HT1080 (cell line): Measurements from ENCODE around the gene GNA14. TPM values are rescaled to one million over a fixed set of nuclear protein-coding genes. Genes with fewer than 3 reads are reported as not detected.
"Not testable (repeated sequence)": the region's sequence is repeated elsewhere in the genome, so short reads cannot be mapped to it uniquely, and the experiment has no call there.

ENCODE experiments used
- DNase-seq: peaks from one replicate; pipeline ENCODE4 v3.0.0-alpha.2; 2015; ENCODE audit warnings: low read depth
- total RNA-seq: library from RNA; depleted of rRNA; stranded (reverse); fragments of >200 nt; shearing (Covaris generic); gene quantifications from 2 replicates; pipeline ENCODE4 v1.2.3, GENCODE V29; 2014

Gene GNA14
- total RNA-seq, 1 experiment from 2014 or later: not detected

DNA sequence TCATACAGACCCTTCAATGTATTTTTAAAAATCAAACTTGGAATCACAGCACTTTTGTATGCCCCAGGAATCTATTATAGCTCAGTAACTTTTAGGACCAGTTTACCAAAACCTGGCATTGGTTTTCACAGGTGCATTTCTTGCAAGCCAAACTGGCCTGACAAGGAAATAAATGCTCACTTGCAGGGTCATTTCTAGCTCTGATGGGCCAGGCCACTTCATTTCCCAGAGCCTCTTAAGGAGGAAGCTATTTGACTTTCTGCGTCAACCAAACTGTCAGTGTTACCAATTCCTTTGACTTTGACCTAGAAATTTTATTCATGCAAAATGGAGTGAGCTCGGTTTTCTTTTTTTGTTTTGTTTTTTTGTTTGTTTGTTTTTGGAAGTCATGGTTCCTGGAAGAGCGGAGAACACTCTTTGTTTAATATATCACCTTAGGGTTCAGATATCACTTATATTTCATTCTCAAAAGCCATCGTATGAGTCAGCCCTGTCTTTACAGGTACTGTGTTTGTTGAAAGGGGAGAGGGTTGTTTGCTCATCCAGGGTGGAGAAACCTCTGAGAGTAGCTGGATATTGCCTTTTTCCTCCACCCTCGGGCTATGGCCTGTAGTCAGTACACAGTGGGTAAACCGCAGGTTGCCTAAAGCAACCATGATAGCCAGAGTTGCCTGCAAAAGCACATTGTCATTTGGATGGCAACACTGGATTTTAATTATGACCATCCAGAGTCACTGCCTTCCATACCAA is 58.9 kb downstream of the GNA14 start:
- no peak for DNase-seq

- peak; percentile 89 for DNase-seq
These were observed 59.7 kb downstream of the GNA14 start for GRCh38 chr9:77588271-77588937.

DNA sequence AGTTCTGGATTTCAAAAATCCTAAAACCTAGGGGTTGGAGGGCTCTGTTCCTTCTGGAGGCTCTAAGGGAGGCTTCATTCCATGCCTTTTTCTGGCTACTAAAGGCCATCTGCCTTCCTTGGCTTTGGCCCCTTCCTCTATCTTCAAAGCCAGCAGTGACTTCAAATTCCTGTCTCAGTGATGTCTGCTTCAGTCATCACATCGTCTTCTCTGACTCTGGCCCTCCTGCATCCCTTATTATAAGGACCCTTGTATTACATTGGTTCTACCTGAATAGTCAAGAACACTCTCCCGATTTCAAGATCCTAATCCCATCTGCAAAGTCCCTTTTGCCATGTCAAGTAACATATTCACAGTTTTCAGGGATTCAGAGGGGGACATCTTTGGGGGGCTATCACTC is 60.3 kb downstream of the GNA14 start:
- DNase-seq: no peak

GRCh38 chr9:77587042-77587441 is 61.1 kb downstream of the GNA14 start:
- DNase-seq: no peak

GRCh38 chr9:77586591-77586990 is 61.5 kb downstream of the GNA14 start:
- no peak for DNase-seq

GRCh38 chr9:77585335-77585786 is 62.8 kb downstream of the GNA14 start:
- no peak for DNase-seq

- not testable (repeated sequence) for DNase-seq
These were observed 63.2 kb downstream of the GNA14 start for GRCh38 chr9:77584927-77585326.

- DNase-seq: no peak
These were observed 65.1 kb downstream of the GNA14 start for GRCh38 chr9:77582961-77583576.

GRCh38 chr9:77582525-77582924 is 65.6 kb downstream of the GNA14 start:
- no peak for DNase-seq

GRCh38 chr9:77575785-77576184 is 72.3 kb downstream of the GNA14 start:
- DNase-seq: no peak

- no peak for DNase-seq
These were observed 78.8 kb downstream of the GNA14 start for GRCh38 chr9:77569335-77569734.

GRCh38 chr9:77563174-77563573 is 84.9 kb downstream of the GNA14 start:
- no peak for DNase-seq

DNA sequence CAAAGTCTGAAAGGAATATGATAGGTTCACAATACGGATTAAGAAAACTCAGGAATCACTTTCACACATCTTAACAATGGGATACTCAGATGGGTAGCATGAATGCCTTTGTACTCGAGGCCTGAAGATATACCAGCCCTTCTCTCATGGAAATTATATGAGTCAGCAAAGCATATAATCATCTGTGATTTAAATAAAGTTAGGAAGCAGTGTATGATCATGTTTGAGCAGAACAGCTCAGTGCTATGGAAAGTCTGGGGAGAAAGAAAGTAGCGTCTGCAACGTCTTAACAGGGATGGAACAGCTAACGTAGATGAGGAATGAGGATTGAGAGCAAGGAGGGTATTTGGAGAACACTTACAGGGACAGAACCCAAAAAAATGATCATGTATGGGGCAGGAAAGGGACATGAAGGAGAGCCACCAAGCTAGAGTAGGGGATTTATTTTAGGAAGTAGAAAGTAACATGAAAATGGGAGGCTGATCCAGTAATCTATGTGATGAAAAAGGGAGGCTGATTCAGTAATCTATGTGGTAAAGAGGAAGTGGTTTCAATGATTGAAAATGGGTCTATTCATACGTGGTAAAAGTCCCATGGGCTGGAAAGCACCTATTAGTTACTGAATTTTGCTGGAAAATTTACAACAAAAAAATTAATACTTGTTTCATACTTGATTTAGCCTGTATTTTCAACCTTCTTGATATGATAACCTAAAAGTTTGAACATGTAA is 85.9 kb downstream of the GNA14 start:
- no peak for DNase-seq

- no peak for DNase-seq
These were observed 86.6 kb downstream of the GNA14 start for GRCh38 chr9:77561331-77562018.

DNA sequence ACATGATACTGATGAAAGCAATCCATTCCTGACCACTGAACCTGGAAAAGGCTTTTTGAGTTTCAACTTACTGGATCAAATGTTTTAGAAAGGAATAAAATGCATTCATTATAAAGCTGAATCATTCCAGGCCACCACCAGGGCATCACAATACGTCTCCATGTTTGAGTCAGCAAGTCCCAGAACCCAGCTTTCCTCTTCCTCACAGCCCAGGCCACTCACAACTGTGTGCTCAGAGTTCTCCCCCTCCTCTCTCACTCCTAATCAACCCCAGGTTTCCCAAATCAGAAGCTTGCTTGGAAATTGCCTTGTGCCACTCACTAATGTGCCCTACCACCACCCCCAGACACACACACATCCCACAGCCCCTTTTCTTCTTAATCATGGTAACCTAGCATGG is 91.7 kb downstream of the GNA14 start:
- DNase-seq: no peak

DNA sequence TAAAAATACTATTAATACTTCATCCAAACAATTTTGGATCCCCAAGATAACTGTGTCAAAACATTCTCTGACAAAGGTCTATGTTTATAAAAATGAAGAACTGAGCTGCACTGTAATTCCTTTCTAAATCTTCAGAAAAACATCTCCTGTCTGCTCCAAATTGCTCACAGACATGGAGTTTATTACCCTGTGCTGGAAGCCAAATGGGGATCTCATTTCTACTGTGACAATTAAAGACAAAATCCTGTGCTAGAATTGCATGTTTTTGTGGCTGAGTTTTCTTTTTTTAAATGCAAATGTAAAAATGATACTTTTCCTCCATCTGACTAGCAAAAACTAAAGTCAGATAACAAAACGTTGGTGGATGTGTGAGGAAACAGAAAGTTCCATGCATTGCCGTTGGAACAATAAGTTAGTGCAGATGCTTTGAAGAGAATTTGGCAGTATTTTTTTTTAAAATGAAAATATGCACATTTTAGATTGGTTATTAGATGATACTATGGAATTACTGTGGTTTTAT is 93.5 kb downstream of the GNA14 start:
- DNase-seq: no peak

- DNase-seq: no peak
These were observed 100.9 kb downstream of the GNA14 start for GRCh38 chr9:77547106-77547730.

DNA sequence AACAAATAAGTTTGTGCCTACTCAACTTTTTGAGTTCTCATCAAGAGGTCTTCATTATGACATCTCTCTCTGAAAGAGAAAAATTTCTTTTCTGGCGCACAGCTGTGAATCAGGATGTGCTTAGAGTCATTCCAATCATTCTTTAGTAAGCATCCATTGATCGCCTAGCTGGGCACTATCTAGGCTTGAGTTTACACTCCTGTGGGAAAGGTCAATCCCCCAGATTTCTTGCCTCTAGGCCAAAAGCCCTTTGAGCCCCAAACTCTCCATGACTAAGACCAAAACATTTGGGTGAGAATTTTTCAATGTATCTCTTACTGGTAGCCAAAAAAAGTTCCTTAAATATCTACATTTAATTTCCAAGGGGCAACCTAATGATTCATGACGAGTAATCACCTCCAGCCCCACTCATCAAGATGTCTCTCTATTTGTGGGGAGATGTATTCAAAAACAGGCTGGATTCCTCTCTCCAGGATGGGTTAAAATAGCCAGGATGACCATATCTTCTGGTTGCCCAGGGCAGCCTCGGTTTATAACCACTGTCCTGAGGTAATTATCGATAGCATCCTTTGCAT is 101.7 kb downstream of the GNA14 start:
- no peak for DNase-seq

DNA sequence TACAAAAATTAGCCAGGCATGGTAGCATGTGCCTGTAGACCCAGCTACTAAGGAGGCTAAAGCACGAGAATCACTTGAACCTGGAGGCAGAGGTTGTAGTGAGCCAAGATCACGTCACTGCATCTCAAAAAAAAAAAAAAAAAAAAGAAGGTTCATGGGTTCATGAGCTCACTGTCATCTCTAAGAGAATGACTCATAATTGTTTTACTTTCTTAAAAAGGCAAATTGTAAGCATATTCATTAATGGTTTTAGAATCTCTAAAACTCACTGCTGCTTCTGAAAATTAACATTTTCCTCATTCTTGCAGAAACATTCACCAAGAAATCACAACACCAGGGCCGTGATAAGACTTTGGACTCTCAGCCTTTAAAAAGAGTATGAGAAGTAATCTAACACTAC is 103.6 kb downstream of the GNA14 start:
- peak; percentile 7 for DNase-seq
